ENCODE results near the gene KDM5A. TPM values are rescaled to one million over a fixed set of nuclear protein-coding genes. Genes with fewer than 3 reads are reported as not detected.
A peak's percentile ranks its signal among the peaks of the same experiment; 100 is the strongest.

The KDM5A gene
- total RNA-seq, 1 experiment from 2014 or later: 56.9 TPM

GRCh38 chr12:230925-231671, 158.0 kb downstream of the KDM5A start:
- Histone ChIP-seq H4K91ac (ENCODE audit: insufficient read length, low read depth, low read length) (no peak overlapping the region), H3K56ac (ENCODE audit: insufficient read length, low read depth, low read length) (no peak overlapping the region), H3K79me2 (ENCODE audit: insufficient read depth, low read length) (no peaks in the 10 kb centered on the region), H2BK12ac (ENCODE audit: insufficient read length, low read depth, low read length) (no peak overlapping the region), H2BK15ac (ENCODE audit: low read depth, low read length) (no peak overlapping the region), H3K27me3 (ENCODE audit: insufficient read depth, low read length) (no peaks in the 10 kb centered on the region), H2AFZ (ENCODE audit: low read length) (no peak overlapping the region), H2BK20ac (ENCODE audit: low read depth, low read length, poor library complexity, severe bottlenecking) (no peak overlapping the region), H4K8ac (replicated peaks; ENCODE audit: insufficient read length, low read depth, low read length) (no peak overlapping the region), H3K23ac (ENCODE audit: insufficient read length, low read depth, low read length) (no peak overlapping the region), H3K27ac (ENCODE audit: insufficient read length, low read depth, low read length) (no peak overlapping the region), H2BK120ac (ENCODE audit: low read depth, low read length, poor library complexity, severe bottlenecking) (no peak overlapping the region), H3K14ac (ENCODE audit: insufficient read depth, low read length) (no peak overlapping the region), H3K4me2 (ENCODE audit: insufficient read depth, insufficient read length, low read length) (no peak overlapping the region), H3K9me3 (ENCODE audit: control insufficient read depth, low read depth, low read length) (no peaks in the 10 kb centered on the region), H3K4me1 (ENCODE audit: insufficient read depth, low read length) (no peaks in the 10 kb centered on the region), H2AK5ac (ENCODE audit: insufficient read length, low read length) (no peak overlapping the region), H4K5ac (ENCODE audit: insufficient read length, low read depth, low read length) (no peak overlapping the region), H2BK5ac (ENCODE audit: insufficient read length, low read length) (no peak overlapping the region), H3T11ph (ENCODE audit: low read length) (no peak overlapping the region), H3K23me2 (ENCODE audit: insufficient read length, low read depth, low read length, poor library complexity, severe bottlenecking) (peaks cover 2% of the 10 kb centered on the region), H3K79me1 (ENCODE audit: insufficient read depth, low read depth, low read length, poor library complexity, severe bottlenecking) (no peaks in the 10 kb centered on the region), H3K4ac (ENCODE audit: low read depth, low read length) (no peak overlapping the region), H3K18ac (ENCODE audit: insufficient read length, low read depth, low read length) (no peak overlapping the region), H3K9ac (ENCODE audit: extremely low read depth, insufficient read length, low read length) (no peak overlapping the region), H4K20me1 (ENCODE audit: control insufficient read depth, insufficient read depth, insufficient read length) (no peaks in the 10 kb centered on the region)
- no peak overlapping the region for H3K27ac Mint-ChIP-seq
- H3K4me1 Mint-ChIP-seq: peaks cover 10 to 33% of the 10 kb centered on the region in 2 experiments
- no peak overlapping the region for H3K4me3 Mint-ChIP-seq
- H3K27me3 Mint-ChIP-seq (ENCODE audit: low read depth): peaks cover 4% of the 10 kb centered on the region
- peaks cover 15% of the 10 kb centered on the region in 2 experiments for H3K9me3 Mint-ChIP-seq
- TF ChIP-seq, protein P1, sequence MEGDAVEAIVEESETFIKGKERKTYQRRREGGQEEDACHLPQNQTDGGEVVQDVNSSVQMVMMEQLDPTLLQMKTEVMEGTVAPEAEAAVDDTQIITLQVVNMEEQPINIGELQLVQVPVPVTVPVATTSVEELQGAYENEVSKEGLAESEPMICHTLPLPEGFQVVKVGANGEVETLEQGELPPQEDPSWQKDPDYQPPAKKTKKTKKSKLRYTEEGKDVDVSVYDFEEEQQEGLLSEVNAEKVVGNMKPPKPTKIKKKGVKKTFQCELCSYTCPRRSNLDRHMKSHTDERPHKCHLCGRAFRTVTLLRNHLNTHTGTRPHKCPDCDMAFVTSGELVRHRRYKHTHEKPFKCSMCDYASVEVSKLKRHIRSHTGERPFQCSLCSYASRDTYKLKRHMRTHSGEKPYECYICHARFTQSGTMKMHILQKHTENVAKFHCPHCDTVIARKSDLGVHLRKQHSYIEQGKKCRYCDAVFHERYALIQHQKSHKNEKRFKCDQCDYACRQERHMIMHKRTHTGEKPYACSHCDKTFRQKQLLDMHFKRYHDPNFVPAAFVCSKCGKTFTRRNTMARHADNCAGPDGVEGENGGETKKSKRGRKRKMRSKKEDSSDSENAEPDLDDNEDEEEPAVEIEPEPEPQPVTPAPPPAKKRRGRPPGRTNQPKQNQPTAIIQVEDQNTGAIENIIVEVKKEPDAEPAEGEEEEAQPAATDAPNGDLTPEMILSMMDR (conservative IDR thresholded peaks at IDR 0.05): no peak
- peaks cover 2 to 12% (median 8%) of the 10 kb centered on the region in 3 experiments; a peak in 6 of 7 replicates for H3K36me3 Mint-ChIP-seq (ENCODE audit: insufficient read depth in 1 of 3, low read depth in 3 of 3)
- no CpG with 5 or more reads among the region's 14 CpGs for WGBS (ENCODE audit: extremely low coverage, insufficient read length, low lambda C conversion rate)
- DNase-seq: peak; percentile 30

Other genes starting within 250 kb of the KDM5A start
- gene SLC6A12, start 175.2 kb downstream of the KDM5A start, total RNA-seq (2021): 0.17 and 0.20 TPM in 2 replicates
- gene SLC6A13, start 126.5 kb downstream of the KDM5A start, total RNA-seq (2021): not detected in 2 replicates
- gene CCDC77, start 12.3 kb upstream of the KDM5A start, total RNA-seq (2021): 20.2 and 21.9 TPM in 2 replicates
- 22.1 and 23.3 TPM in 2 replicates for gene B4GALNT3, start 70.6 kb upstream of the KDM5A start, total RNA-seq (2021)

Data from H9 (cell line).